Measurements from ENCODE around the gene MTCL3.

- TF ChIP-seq CTCF (IDR thresholded peaks at IDR 0.05; ENCODE audit: poor library complexity, severe bottlenecking) (no peak), REST (IDR thresholded peaks at IDR 0.05; ENCODE audit: borderline replicate concordance) (no peak), POLR2AphosphoS5 (IDR thresholded peaks at IDR 0.05) (no peak)
Observed at GRCh38 chr6:127566651-127567050, 47.5 kb upstream of the MTCL3 start.
